Tibial artery (tissue), 4 donors: ENCODE results near the gene CDKN2AIPNL.
"Not testable (repeated sequence)": the region's sequence is repeated elsewhere in the genome, so short reads cannot be mapped to it uniquely, and the experiment has no call there.

Source experiments
- DNase-seq, 2 donors: peaks; one replicate each; pipeline ENCODE4 v3.0.0-alpha.2; 2019
- H3K27ac ChIP-seq, 2 donors: fragments of 200-600 bp; sonication (generic) in 1 of 2; 1 replicate in 1 of 2; 2 replicates in 1 of 2; pipeline ENCODE4 v1.5.1; 2018 to 2019; ENCODE audit warnings: mild to moderate bottlenecking in 1 of 2
- H3K27me3 ChIP-seq, 2 donors: fragments of 200-600 bp; sonication (generic) in 1 of 2; one replicate each; pipeline versions ENCODE4 v1.5.1 to v1.6.0; 2016 to 2019
- H3K36me3 ChIP-seq, 3 donors: fragments of 200-600 bp; sonication (generic) in 2 of 3; one replicate each; pipeline ENCODE4 v1.5.1; 2016 to 2019; ENCODE audit warnings: mild to moderate bottlenecking in 2 of 3
- H3K4me1 ChIP-seq, 4 donors: fragments of 200-600 bp; sonication (generic) in 2 of 4; 1 replicate in 3 of 4; 2 replicates in 1 of 4; pipeline ENCODE4 v1.5.1; 2016 to 2019
- H3K4me3 ChIP-seq, 2 donors: fragments of 200-600 bp; sonication (generic) in 1 of 2; 1 replicate in 1 of 2; 2 replicates in 1 of 2; pipeline ENCODE4 v1.5.1; 2018 to 2019; ENCODE audit warnings: mild to moderate bottlenecking in 2 of 2
- H3K9me3 ChIP-seq, 3 donors: fragments of 200-600 bp; sonication (generic) in 1 of 3; one replicate each; pipeline ENCODE4 v1.5.1; 2016 to 2019
- intact Hi-C: fragments of 100-400 bp; cut with DNase I; formaldehyde crosslinking; loops from one replicate; pipeline ENCODE4 v1.15.0; 2023; ENCODE audit warnings: low total_unique reads
- TF ChIP-seq, protein P1 (sequence below), 2 experiments: fragments of 200-600 bp in 1 of 2; fragments of 450-650 bp in 1 of 2; IDR thresholded peaks; one replicate each; pipeline ENCODE4 v1.5.1; 2017 to 2019; ENCODE audit warnings: antibody characterized with exemption in 2 of 2, mild to moderate bottlenecking in 1 of 2, moderate library complexity in 1 of 2

The CDKN2AIPNL gene

DNA sequence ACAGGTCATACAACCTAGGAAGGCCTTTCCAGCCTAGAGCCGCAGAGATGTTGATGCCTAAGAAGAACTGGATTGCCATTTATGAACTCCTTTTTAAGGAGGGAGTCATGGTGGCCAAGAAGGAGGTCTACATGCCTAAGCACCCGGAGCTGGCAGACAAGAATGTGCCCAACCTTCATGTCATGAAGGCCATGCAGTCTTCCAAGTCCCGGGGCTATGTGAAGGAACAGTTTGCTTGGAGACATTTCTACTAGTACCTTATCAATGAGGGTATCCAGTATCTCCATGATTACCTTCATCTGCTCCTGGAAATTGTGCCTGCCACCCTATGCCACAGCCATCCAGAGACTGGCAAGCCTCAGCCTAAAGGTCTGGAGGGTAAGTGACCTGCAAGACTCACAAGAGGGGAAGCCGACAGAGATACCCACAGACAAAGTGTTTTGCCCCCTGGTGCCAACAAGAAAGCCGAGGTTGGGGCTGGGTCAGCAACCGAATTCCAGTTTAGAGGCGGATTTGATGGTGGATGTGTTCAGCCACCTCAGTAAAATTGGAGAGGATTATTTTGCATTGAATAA, 11.2 kb upstream of the CDKN2AIPNL start:
- TF ChIP-seq, protein P1, sequence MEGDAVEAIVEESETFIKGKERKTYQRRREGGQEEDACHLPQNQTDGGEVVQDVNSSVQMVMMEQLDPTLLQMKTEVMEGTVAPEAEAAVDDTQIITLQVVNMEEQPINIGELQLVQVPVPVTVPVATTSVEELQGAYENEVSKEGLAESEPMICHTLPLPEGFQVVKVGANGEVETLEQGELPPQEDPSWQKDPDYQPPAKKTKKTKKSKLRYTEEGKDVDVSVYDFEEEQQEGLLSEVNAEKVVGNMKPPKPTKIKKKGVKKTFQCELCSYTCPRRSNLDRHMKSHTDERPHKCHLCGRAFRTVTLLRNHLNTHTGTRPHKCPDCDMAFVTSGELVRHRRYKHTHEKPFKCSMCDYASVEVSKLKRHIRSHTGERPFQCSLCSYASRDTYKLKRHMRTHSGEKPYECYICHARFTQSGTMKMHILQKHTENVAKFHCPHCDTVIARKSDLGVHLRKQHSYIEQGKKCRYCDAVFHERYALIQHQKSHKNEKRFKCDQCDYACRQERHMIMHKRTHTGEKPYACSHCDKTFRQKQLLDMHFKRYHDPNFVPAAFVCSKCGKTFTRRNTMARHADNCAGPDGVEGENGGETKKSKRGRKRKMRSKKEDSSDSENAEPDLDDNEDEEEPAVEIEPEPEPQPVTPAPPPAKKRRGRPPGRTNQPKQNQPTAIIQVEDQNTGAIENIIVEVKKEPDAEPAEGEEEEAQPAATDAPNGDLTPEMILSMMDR (IDR thresholded peaks at IDR 0.05) = no peak
- no peak overlapping the region for H3K4me3 ChIP-seq
- H3K27ac ChIP-seq = no peak overlapping the region
- intact Hi-C loops = no loop called here
- peaks cover 0 to 4% (median 0%) of the 10 kb centered on the region in 4 donors for H3K4me1 ChIP-seq
- no peak for DNase-seq
- H3K9me3 ChIP-seq = peaks cover 0 to 7% (median 4%) of the 10 kb centered on the region in 3 donors
- no peaks in the 10 kb centered on the region for H3K36me3 ChIP-seq
- H3K27me3 ChIP-seq = peaks cover 0 to 6% of the 10 kb centered on the region in 2 donors

DNA sequence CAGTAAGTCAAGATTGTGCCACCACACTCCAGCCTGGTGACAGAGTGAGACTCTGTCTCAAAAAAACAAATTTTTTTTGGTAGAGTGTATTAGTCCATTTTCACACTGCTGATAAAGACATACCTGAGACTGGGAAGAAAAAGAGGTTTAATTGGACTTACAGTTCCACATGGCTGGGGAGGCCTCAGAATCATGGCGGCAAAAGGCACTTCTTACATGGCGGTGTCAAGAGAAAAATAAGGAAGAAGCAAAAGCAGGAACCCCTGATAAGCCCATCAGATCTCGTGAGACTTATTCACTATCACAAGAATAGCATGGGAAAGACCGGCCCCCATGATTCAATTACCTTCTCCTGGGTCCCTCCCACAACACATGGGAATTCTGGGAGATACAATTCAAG, 9.4 kb upstream of the CDKN2AIPNL start:
- intact Hi-C loops, H3K27me3 ChIP-seq, DNase-seq, H3K4me3 ChIP-seq, H3K9me3 ChIP-seq, H3K36me3 ChIP-seq, H3K27ac ChIP-seq, H3K4me1 ChIP-seq: not testable (repeated sequence)

GRCh38 chr5:134420343-134420742, 8.7 kb upstream of the CDKN2AIPNL start:
- no peak for DNase-seq
- intact Hi-C loops = no loop called here
- H3K36me3 ChIP-seq = no peaks in the 10 kb centered on the region

DNA sequence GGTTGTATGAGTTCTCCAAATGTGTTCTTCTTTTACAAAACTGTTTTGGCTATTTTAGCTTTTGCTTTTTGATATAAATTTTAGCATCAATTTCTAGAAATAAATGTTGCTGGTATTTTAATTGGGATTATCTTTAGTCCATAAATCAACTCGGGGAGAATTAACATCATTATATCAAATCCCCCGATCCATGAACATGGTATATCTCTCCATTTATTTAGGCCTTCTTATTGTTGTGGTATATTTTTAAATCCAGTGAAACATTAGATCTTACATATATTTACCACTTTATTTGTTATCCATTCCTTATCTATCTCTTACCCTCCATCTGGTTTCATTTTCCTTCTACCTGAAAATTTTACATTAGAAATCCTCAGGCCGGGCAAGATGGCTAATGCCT, 7.3 kb upstream of the CDKN2AIPNL start:
- no peak for DNase-seq
- peaks cover 0 to 7% (median 4%) of the 10 kb centered on the region in 3 donors for H3K9me3 ChIP-seq
- no peaks in the 10 kb centered on the region for H3K27me3 ChIP-seq
- H3K36me3 ChIP-seq = no peaks in the 10 kb centered on the region
- H3K4me1 ChIP-seq = no peaks in the 10 kb centered on the region
- TF ChIP-seq, protein P1 (IDR thresholded peaks at IDR 0.05) = no peak
- no peak overlapping the region for H3K4me3 ChIP-seq
- no peak overlapping the region for H3K27ac ChIP-seq
- intact Hi-C loops = no loop called here

More at GRCh38 chr5:134420343-134420742, 8.7 kb upstream of the CDKN2AIPNL start:
- Histone ChIP-seq H3K9me3 (peaks cover 0 to 7% (median 4%) of the 10 kb centered on the region in 3 donors), H3K4me1 (no peaks in the 10 kb centered on the region), H3K27ac (no peak overlapping the region), H3K4me3 (no peak overlapping the region), H3K27me3 (no peaks in the 10 kb centered on the region)
- TF ChIP-seq, protein P1 (IDR thresholded peaks at IDR 0.05) = no peak

GRCh38 chr5:134417707-134418106, 6.0 kb upstream of the CDKN2AIPNL start:
- Histone ChIP-seq H3K27me3 (no peaks in the 10 kb centered on the region), H3K4me3 (no peak overlapping the region), H3K4me1 (peaks cover 0 to 3% (median under 1%) of the 10 kb centered on the region in 4 donors), H3K9me3 (peaks cover 0 to 7% (median 4%) of the 10 kb centered on the region in 3 donors), H3K27ac (no peak overlapping the region), H3K36me3 (no peaks in the 10 kb centered on the region)
- no peak for DNase-seq
- TF ChIP-seq, protein P1 (IDR thresholded peaks at IDR 0.05) = no peak
- intact Hi-C loops = no loop called here

DNA sequence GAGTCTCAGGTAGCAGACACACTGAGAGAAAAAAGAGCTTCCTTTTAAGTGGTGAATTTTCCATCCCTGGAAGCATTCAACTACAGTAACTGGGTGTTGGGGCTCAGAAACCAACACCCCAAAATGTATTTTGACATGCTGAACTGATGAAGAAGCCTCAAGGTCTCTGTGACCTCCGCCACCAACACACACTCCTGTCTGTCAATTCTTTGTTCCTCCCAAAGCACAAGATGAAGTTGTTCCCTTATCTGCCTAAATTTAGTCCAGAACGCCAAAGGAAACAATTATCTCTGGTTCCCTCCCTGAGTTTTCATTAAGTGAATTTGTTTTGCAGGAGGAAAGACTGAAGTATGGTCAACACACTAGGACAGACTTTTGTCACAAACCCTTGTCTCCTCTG, 1.4 kb upstream of the CDKN2AIPNL start:
- H3K27me3 ChIP-seq = no peaks in the 10 kb centered on the region
- H3K4me1 ChIP-seq = peaks cover 0 to 23% (median 22%) of the 10 kb centered on the region in 4 donors
- DNase-seq = no peak
- intact Hi-C loops = loop anchor here (5.0 kb wide), 3 partner anchors 54 to 164 kb away; partner anchors contain the start of gene JADE2
- peak overlapping the region; percentile 78 to 84 for H3K27ac ChIP-seq
- H3K9me3 ChIP-seq = no peaks in the 10 kb centered on the region
- TF ChIP-seq, protein P1 (IDR thresholded peaks at IDR 0.05) = no peak
- no peak overlapping the region for H3K4me3 ChIP-seq
- no peaks in the 10 kb centered on the region for H3K36me3 ChIP-seq
